Activated T-cell treated with anti-CD3 and anti-CD28 coated beads for 24 hours (primary cell): ENCODE measurements around the gene BHLHE40.

Source experiments
- DNase-seq: peaks from one replicate; pipeline ENCODE4 v3.0.0-alpha.2; 2020; ENCODE audit warnings: low read depth

BHLHE40 gene

GRCh38 chr3:5021116-5022092 is 42.2 kb downstream of the BHLHE40 start:
- DNase-seq = no peak

GRCh38 chr3:5022187-5022965 is 43.1 kb downstream of the BHLHE40 start:
- DNase-seq = no peak

DNA sequence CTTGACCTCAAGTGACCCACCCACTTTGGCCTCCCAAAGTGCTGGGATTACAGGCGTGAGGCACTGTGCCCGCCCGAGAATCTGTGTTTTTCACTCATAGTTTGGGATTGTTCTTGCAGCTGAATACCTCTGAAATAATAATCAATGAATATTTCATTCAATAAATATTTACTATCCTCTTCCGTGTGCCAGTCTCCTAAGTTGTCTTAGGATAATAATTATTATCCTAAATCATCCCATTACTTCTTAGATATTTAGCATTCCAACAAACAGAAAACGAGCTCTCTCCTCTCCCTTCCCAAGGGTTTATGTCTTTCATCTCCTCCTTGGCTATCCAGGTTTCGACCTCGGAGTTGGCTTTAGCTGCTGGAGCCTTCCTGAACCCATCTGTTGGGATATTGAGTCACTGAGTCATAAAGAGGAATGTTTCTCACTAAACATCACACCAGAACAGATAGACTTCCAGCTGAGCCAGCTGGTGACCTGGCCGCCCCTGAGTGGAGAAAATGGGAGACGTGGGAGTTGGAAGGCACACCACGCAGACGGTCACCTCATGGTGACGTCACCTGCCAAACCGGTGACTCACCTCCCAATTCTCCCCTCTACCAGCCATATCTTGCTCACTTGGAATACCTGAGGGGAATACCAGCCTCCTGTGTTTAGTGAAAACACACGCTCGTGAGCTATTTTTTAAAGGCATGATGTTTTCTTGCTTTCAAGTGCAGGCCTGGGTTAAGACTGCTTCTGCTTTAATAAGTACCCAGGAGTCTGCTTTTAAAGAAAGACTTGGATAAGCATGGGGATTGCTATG is 43.9 kb downstream of the BHLHE40 start:
- DNase-seq = no peak

DNA sequence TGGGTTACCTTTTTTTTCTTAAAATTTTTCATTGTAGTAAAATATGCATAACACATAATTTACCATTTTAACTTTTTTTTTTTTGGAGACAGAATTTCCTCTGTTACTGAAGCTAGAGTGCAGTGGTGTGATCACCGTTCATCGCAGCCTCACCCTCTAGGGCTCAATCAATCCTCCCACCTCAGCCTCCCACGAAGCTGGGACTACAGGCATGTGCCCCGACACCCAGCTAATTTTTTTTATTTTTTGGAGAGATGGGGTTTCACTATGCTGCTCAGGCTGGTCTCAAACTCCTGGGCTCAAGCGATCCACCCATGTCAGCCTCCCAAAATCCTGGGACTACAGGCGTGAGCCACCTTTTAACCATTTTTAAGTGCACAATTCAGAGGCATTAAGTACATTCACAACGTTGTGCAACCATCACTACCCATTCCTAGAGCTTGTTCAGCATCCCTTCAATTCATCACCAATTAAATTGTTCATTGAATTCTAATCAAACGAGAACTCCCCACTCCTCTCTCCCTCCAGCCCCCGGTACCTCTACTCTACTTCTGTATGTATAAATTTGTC is 44.6 kb downstream of the BHLHE40 start:
- DNase-seq = no peak

DNA sequence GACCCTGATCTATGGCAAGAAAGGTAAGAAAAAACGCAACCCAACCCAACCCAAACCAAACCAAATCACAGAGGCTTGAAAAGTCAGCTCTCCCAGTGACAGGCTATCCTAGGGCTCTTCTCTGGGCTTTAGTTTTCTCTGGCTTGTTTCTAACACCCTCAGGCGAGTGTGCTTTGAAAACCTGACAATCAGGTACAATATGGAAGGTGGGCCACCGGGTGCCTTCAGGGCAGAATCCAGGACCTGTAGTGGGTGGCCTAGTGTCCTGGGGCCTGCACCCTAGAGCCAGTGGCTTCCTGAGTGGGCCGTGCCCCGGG is 46.8 kb downstream of the BHLHE40 start:
- DNase-seq = no peak

DNA sequence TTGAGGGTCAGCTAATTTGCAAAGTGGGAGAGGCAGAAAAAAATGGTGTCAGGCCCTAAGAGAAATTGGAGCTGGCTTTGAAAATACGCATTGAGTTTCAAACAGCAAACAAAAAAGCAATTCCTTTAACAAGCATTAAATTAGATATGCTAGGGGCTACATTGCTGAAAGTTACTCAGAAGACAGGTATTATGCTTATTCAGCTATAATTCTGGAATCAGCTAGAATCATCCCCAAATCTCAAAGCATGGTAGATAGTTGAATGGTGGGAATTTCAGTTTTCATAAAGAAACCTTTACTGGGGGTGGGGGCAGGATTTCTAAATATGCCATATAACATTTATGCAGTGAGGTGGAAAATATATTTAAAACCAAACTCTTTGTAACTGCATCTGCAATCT is 50.5 kb downstream of the BHLHE40 start:
- DNase-seq = no peak

- no peak for DNase-seq
Measured at GRCh38 chr3:5030152-5030551, 50.9 kb downstream of the BHLHE40 start.

GRCh38 chr3:5032844-5033243 is 53.6 kb downstream of the BHLHE40 start:
- DNase-seq = no peak
